HepG2 (cell line): ENCODE data around the gene SLC35F6. TPM values are rescaled to one million over a fixed set of nuclear protein-coding genes. Genes with fewer than 3 reads are reported as not detected.

ENCODE experiments used
- FOXA3 ChIP-seq: IDR thresholded peaks from 2 replicates; pipeline ENCODE4 v1.6.1; 2016; ENCODE audit warnings: missing genetic modification reagents, missing compliant biosample characterization
- NONO ChIP-seq, 2 experiments: fragments of 450-650 bp in 1 of 2; sonication (generic) in 1 of 2; formaldehyde crosslinking in 1 of 2; IDR thresholded peaks in 1 of 2; conservative IDR thresholded peaks in 1 of 2; 2 replicates each; pipeline versions ENCODE4 v1.6.1 to v1.8.0; 2017 to 2022; ENCODE audit warnings: mild to moderate bottlenecking in 1 of 2, missing genetic modification reagents in 1 of 2, moderate library complexity in 1 of 2
- SMYD3 ChIP-seq: sonication (generic); formaldehyde crosslinking; IDR thresholded peaks from 2 replicates; pipeline ENCODE4 v1.8.1; 2023; ENCODE audit warnings: mild to moderate bottlenecking, missing genetic modification reagents
- SOX6 ChIP-seq, 2 experiments: fragments of 450-650 bp in 1 of 2; sonication (generic) in 1 of 2; formaldehyde crosslinking in 1 of 2; IDR thresholded peaks; 2 replicates each; pipeline versions ENCODE4 v1.4.0 to v1.6.1; 2017 to 2020; ENCODE audit warnings: antibody characterized with exemption in 1 of 2, mild to moderate bottlenecking in 1 of 2, missing genetic modification reagents in 1 of 2
- ZMYM3 ChIP-seq: sonication (generic); formaldehyde crosslinking; IDR thresholded peaks from 2 replicates; pipeline ENCODE4 v1.5.1; 2020; ENCODE audit warnings: mild to moderate bottlenecking, missing genetic modification reagents
- ZNF253 ChIP-seq: sonication (generic); formaldehyde crosslinking; IDR thresholded peaks from 2 replicates; pipeline ENCODE4 v1.8.0; 2022; ENCODE audit warnings: mild to moderate bottlenecking, missing genetic modification reagents, borderline replicate concordance
- ZNF430 ChIP-seq: sonication (generic); formaldehyde crosslinking; IDR thresholded peaks from 2 replicates; pipeline ENCODE4 v1.9.0; 2021; ENCODE audit warnings: mild to moderate bottlenecking, missing genetic modification reagents
- ZNF501 ChIP-seq: sonication (generic); formaldehyde crosslinking; IDR thresholded peaks from 2 replicates; pipeline ENCODE4 v1.5.1; 2020; ENCODE audit warnings: mild to moderate bottlenecking, moderate library complexity, missing genetic modification reagents
- polyA plus RNA-seq, 8 experiments: library from polyadenylated mRNA; depleted of rRNA in 3 of 8; stranded (reverse) in 7 of 8; unstranded in 1 of 8; fragments of >200 nt; fragmentation: Illumina TruSeq in 4 of 8; extraction: Trizol in 4 of 8; gene quantifications; 2 replicates each; pipeline versions ENCODE4 v1.2.1 to v1.2.3, GENCODE V29; 2011 to 2016; ENCODE audit warnings: low read depth in 4 of 8, missing spikeins in 1 of 8, mixed read lengths in 1 of 8; ENCODE audit not compliant: insufficient read depth in 1 of 8
- total RNA-seq, 5 experiments: library from RNA; depleted of rRNA; stranded (reverse); fragments of >200 nt; fragmentation: Illumina TruSeq; extraction: Trizol; gene quantifications; 2 replicates each; pipeline ENCODE4 v1.2.3, GENCODE V29; 2016; ENCODE audit warnings: low read depth in 1 of 5
- TF ChIP-seq, protein P1 (sequence below): fragments of 450-650 bp; IDR thresholded peaks from 2 replicates; pipeline ENCODE4 v1.6.1; 2016
- TF ChIP-seq, protein P2 (sequence below): sonication (generic); formaldehyde crosslinking; IDR thresholded peaks from one replicate; pipeline ENCODE4 v1.5.1; 2020; ENCODE audit warnings: mild to moderate bottlenecking, missing genetic modification reagents; ENCODE audit errors: not compliant biosample characterization
- TF ChIP-seq, protein P3 (sequence below): sonication (generic); formaldehyde crosslinking; conservative IDR thresholded peaks from 2 replicates; pipeline ENCODE4 v1.8.1; 2023; ENCODE audit warnings: missing genetic modification reagents
- TF ChIP-seq, protein P4 (sequence below): sonication (generic); formaldehyde crosslinking; conservative IDR thresholded peaks from 2 replicates; pipeline ENCODE4 v1.8.0; 2022; ENCODE audit warnings: missing genetic modification reagents

The SLC35F6 gene
- total and polyA plus RNA-seq, 2 of the 13 experiments (the other 11 are each of a cell fraction or from before 2014, with no cell fraction given): 15.2 to 21.2 TPM

DNA sequence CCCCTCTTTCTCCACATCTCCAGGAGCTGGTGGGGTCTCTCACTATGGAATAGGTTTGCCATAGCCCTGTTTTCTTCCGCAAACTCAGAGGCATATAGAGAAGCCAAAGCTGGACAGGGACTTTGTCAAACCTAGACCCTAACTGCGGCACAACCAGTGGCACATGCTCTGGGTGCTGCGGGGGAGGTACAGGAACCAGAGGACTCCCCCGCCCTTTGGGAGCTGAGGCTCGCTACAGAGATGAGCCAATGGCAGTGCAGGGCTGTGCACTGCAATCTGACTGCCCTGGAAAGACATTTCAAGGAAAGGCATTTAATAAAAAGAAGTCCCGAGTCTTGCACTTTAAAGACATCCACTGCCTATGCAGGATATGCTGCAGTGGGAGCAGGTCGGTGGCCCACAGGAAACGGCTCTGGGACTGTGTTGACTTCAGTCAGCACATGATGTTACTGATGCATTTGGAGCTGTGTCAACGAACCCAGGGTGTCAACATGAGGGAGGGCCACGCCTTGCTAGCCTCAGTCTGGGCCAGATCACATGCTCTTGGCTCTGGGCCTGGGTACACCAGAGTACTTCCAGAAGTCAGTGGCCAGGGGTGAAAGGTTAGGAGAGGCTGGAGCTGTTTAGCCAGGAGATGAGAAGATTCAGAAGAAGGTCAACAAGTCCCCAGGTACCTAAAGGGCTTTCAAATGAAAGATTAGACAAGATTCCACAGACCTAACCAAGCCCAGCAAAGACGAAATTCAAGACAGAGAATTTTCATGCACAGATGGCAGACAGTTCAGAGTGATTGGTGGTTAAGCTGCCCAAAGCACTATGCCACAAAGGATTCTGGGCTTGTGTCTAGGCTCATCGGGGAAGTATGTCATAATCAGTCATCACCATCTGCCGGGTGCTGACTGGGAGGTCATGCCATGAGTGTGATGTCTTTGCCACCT lies 8.2 kb downstream of the SLC35F6 start (continued):
- TF ChIP-seq, protein P1, sequence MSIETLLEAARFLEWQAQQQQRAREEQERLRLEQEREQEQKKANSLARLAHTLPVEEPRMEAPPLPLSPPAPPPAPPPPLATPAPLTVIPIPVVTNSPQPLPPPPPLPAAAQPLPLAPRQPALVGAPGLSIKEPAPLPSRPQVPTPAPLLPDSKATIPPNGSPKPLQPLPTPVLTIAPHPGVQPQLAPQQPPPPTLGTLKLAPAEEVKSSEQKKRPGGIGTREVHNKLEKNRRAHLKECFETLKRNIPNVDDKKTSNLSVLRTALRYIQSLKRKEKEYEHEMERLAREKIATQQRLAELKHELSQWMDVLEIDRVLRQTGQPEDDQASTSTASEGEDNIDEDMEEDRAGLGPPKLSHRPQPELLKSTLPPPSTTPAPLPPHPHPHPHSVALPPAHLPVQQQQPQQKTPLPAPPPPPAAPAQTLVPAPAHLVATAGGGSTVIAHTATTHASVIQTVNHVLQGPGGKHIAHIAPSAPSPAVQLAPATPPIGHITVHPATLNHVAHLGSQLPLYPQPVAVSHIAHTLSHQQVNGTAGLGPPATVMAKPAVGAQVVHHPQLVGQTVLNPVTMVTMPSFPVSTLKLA: peak; percentile 74
- TF ChIP-seq NONO (IDR thresholded peaks at IDR 0.05) (no peak), NONO (CRISPR knock-in tag; conservative IDR thresholded peaks at IDR 0.05) (no peak), ZMYM3 (peak; percentile 35; the same call in 1 of the 2 replicates), ZNF430 (0 out of 2 replicates have a peak, but pooled peaks have one; percentile 65), SOX6 (IDR thresholded peaks at IDR 0.05) (no peak), SOX6 (CRISPR knock-in tag; IDR thresholded peaks at IDR 0.05) (no peak), ZNF253 (CRISPR knock-in tag) (no peak), FOXA3 (CRISPR knock-in tag) (peak; percentile 96), ZNF501 (CRISPR knock-in tag) (no peak), SMYD3 (CRISPR knock-in tag) (no peak)
- TF ChIP-seq, protein P2, sequence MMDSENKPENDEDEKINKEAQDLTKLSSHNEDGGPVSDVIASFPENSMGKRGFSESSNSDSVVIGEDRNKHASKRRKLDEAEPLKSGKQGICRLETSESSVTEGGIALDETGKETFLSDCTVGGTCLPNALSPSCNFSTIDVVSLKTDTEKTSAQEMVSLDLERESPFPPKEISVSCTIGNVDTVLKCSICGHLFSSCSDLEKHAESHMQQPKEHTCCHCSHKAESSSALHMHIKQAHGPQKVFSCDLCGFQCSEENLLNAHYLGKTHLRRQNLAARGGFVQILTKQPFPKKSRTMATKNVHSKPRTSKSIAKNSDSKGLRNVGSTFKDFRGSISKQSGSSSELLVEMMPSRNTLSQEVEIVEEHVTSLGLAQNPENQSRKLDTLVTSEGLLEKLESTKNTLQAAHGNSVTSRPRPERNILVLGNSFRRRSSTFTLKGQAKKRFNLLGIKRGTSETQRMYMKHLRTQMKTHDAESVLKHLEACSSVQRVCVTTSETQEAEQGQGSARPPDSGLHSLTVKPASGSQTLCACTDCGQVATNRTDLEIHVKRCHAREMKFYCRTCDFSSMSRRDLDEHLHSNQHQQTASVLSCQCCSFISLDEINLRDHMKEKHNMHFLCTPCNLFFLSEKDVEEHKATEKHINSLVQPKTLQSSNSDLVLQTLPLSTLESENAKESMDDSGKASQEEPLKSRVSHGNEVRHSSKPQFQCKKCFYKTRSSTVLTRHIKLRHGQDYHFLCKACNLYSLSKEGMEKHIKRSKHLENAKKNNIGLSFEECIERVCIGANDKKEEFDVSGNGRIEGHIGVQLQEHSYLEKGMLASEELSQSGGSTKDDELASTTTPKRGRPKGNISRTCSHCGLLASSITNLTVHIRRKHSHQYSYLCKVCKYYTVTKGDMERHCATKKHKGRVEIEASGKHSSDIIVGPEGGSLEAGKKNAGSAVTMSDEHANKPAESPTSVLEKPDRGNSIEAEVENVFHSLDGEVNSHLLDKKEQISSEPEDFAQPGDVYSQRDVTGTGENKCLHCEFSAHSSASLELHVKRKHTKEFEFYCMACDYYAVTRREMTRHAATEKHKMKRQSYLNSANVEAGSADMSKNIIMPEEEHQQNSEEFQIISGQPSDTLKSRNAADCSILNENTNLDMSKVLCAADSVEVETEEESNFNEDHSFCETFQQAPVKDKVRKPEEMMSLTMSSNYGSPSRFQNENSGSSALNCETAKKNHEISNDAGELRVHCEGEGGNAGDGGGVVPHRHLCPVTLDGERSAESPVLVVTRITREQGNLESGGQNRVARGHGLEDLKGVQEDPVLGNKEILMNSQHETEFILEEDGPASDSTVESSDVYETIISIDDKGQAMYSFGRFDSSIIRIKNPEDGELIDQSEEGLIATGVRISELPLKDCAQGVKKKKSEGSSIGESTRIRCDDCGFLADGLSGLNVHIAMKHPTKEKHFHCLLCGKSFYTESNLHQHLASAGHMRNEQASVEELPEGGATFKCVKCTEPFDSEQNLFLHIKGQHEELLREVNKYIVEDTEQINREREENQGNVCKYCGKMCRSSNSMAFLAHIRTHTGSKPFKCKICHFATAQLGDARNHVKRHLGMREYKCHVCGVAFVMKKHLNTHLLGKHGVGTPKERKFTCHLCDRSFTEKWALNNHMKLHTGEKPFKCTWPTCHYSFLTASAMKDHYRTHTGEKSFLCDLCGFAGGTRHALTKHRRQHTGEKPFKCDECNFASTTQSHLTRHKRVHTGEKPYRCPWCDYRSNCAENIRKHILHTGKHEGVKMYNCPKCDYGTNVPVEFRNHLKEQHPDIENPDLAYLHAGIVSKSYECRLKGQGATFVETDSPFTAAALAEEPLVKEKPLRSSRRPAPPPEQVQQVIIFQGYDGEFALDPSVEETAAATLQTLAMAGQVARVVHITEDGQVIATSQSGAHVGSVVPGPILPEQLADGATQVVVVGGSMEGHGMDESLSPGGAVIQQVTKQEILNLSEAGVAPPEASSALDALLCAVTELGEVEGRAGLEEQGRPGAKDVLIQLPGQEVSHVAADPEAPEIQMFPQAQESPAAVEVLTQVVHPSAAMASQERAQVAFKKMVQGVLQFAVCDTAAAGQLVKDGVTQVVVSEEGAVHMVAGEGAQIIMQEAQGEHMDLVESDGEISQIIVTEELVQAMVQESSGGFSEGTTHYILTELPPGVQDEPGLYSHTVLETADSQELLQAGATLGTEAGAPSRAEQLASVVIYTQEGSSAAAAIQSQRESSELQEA: no peak
- TF ChIP-seq, protein P3, sequence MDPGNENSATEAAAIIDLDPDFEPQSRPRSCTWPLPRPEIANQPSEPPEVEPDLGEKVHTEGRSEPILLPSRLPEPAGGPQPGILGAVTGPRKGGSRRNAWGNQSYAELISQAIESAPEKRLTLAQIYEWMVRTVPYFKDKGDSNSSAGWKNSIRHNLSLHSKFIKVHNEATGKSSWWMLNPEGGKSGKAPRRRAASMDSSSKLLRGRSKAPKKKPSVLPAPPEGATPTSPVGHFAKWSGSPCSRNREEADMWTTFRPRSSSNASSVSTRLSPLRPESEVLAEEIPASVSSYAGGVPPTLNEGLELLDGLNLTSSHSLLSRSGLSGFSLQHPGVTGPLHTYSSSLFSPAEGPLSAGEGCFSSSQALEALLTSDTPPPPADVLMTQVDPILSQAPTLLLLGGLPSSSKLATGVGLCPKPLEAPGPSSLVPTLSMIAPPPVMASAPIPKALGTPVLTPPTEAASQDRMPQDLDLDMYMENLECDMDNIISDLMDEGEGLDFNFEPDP (CRISPR knock-in tag): no peak
- TF ChIP-seq, protein P4, sequence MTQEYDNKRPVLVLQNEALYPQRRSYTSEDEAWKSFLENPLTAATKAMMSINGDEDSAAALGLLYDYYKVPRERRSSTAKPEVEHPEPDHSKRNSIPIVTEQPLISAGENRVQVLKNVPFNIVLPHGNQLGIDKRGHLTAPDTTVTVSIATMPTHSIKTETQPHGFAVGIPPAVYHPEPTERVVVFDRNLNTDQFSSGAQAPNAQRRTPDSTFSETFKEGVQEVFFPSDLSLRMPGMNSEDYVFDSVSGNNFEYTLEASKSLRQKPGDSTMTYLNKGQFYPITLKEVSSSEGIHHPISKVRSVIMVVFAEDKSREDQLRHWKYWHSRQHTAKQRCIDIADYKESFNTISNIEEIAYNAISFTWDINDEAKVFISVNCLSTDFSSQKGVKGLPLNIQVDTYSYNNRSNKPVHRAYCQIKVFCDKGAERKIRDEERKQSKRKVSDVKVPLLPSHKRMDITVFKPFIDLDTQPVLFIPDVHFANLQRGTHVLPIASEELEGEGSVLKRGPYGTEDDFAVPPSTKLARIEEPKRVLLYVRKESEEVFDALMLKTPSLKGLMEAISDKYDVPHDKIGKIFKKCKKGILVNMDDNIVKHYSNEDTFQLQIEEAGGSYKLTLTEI (CRISPR knock-in tag): no peak
